GM10266 (cell line): Measurements from ENCODE around the gene SNRK.

Experiments
- DNase-seq: peaks from one replicate; pipeline ENCODE4 v3.0.0; 2012; ENCODE audit errors: extremely low spot score
- CTCF ChIP-seq: IDR thresholded peaks from 2 replicates; pipeline ENCODE4 v1.5.1; 2012; ENCODE audit warnings: mild to moderate bottlenecking, low read depth; ENCODE audit not compliant: control insufficient read depth, insufficient read depth; ENCODE audit errors: missing control alignments

The SNRK gene

DNA sequence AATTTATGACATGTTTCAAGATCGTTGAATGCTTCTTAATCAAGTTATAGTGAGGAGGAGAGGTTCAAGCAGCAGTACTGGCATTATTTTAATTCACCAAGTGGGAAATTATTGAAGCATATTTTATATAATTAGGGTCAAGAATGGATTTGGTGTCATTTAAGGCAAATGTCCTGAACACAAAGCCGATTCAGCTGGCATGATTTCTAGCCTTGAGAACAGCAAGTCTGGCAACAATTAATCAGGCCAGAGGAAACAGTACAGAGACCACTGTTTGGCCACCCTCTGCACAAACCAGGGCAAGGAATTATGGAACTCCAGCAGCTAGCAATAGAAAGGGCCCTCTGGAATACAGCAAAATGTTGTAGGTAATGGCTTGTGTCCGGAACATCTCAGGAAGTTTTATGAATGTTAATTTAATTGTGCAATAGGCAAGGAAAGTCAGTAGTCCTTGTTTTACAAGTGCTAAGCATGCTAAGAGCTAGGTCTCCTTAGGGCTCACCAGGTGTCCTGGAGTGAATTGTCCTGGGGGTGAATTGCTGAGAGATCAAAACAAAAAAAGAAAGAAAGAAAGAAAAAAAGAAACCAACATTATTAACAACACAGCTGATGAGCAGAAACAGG lies 38.7 kb upstream of the SNRK start:
- DNase-seq = no peak

GRCh38 chr3:43248185-43248583 lies 38.2 kb upstream of the SNRK start:
- TF ChIP-seq CTCF = no peak
- DNase-seq = no peak

More for the DNA sequence above, 38.7 kb upstream of the SNRK start:
- no peak for TF ChIP-seq CTCF

DNA sequence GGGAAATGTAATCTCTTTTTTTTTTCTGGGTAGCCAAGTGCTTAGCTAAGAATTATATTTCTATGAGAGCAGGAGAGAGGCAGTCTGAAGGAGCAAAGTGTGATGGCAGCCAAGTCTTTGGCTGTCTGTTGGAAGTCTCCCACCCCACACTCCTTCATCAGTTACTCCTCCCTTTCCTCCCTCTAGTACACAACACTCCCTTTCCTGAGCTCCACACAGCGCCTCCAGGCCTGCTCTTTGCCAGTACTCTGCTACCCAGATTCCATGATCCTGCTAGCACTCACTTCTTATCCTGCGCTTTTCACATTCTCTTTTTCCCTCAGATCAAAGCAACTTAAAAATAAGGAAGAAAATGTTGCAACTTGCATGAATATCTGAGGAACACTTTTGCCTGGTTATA lies 37.4 kb upstream of the SNRK start:
- no peak for TF ChIP-seq CTCF
- DNase-seq = no peak

DNA sequence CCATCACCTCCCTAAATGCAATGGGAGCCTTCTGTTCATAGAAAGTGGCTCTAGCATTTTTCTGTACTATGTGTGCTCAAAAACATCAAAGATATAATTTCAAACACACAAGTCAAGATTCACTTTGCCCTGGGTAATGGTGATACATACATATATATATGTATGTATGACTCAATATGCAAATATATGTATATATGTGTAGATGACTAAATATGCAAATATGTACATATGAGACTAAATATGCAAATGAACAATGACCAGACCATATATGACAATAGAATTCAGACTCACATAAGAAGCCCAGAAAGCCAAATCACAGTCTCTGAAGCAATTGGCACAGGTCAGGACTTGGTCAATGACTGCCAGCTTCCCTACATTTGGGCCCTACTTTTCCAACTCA lies 36.9 kb upstream of the SNRK start:
- TF ChIP-seq CTCF = no peak
- DNase-seq = no peak

- TF ChIP-seq CTCF = no peak
- DNase-seq = no peak
Observed at GRCh38 chr3:43253294-43253693, 33.0 kb upstream of the SNRK start.

DNA sequence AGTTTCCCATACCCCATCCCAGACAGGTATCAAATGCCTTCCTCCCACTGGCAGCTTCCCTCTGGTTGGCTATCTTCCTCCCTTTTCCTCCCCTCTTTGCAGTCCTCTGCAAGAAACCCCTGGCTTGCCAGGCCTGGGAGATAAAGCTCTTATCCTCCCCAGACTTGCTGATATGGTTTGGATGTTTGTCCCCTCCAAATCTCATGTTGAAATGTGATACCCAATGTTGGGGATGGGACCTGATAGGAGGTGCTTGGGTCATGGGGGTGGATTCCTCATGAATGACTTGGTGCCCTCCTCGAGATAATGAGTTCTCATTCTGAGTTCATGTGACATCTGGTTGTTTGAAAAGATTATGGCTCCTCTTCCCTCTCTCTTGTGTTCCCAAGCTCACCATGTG lies 32.2 kb upstream of the SNRK start:
- TF ChIP-seq CTCF = no peak

DNA sequence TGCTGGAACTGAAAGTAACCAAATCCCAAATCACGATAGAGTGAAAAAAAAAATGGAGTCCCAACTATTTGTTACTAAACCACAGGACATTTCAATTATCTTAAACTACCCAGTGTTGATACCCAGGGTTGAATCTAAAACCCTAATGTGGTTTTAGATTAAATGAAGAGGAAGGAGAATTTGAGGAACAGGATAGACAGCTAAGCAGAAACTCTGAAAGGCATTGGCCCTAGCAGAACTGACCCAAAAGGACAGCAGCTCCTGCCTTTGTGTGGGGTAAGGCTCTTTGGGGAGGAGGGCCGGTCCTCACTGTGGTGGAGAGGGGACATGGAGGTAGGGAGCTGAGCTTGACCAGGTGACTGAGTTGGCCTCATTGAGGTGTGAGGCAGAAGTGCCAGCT lies 30.7 kb upstream of the SNRK start:
- DNase-seq = no peak
- no peak for TF ChIP-seq CTCF

More for the DNA sequence above, 32.2 kb upstream of the SNRK start:
- no peak for DNase-seq
